IMR-90 (cell line): ENCODE measurements around the gene TMEM132A. TPM values are rescaled to one million over a fixed set of nuclear protein-coding genes. Genes with fewer than 3 reads are reported as not detected.

Experiments
- ATAC-seq: fragments of 200-7000 bp; cut with Tn5 transposase; 2 replicates; pipeline ENCODE4 v1.9.1; 2020; ENCODE audit warnings: low read depth, mild to moderate bottlenecking, moderate library complexity
- BruUV-seq: library from RNA; stranded (reverse); fragments of 400-500 nt; replicated peaks from 2 replicates; lab custom pipeline; 2021; lab: Mats Ljungman, UMichigan
- CTCF ChIA-PET: fragments of 300-600 bp; formaldehyde crosslinking; extraction: SDS; loops from one replicate; lab custom pipeline; 2021; ENCODE audit warnings: antibody characterized with exemption; lab: Yijun Ruan, JAX
- POLR2A ChIA-PET: fragments of 300-600 bp; sonication (Branson Sonifier 250); formaldehyde crosslinking; loops from one replicate; lab custom pipeline; 2022; ENCODE audit warnings: antibody characterized with exemption; ENCODE audit not compliant: unreplicated experiment; lab: Charles Lee
- DNase-seq: peaks from one replicate; pipeline ENCODE4 v3.0.0; 2013
- H2AFZ ChIP-seq: replicated peaks from 2 replicates; pipeline ENCODE3; 2013; ENCODE audit warnings: low read length, mild to moderate bottlenecking; ENCODE audit not compliant: poor library complexity
- H2AK5ac ChIP-seq: 2 replicates; pipeline ENCODE4 v1.6.1; 2013; ENCODE audit warnings: low read depth, low read length, inconsistent platforms
- H2AK9ac ChIP-seq: replicated peaks from 2 replicates; pipeline ENCODE3; 2013; ENCODE audit warnings: mild to moderate bottlenecking, low read depth, low read length, moderate library complexity; ENCODE audit not compliant: poor library complexity
- H2BK120ac ChIP-seq: 2 replicates; pipeline ENCODE4 v1.6.1; 2013; ENCODE audit warnings: low read depth, low read length, inconsistent platforms
- H2BK15ac ChIP-seq: 3 replicates; pipeline ENCODE4 v1.6.1; 2013; ENCODE audit warnings: low read depth, low read length, inconsistent platforms
- H2BK20ac ChIP-seq: 2 replicates; pipeline ENCODE4 v1.6.1; 2013; ENCODE audit warnings: low read depth, mild to moderate bottlenecking, inconsistent platforms, low read length, moderate library complexity
- H2BK5ac ChIP-seq: 2 replicates; pipeline ENCODE4 v1.6.1; 2013; ENCODE audit warnings: mild to moderate bottlenecking, low read depth, low read length, inconsistent platforms; ENCODE audit not compliant: poor library complexity, severe bottlenecking
- H3K14ac ChIP-seq: replicated peaks from 2 replicates; pipeline ENCODE4 v1.6.1; 2013; ENCODE audit warnings: low read depth, low read length, inconsistent platforms
- H3K18ac ChIP-seq: 2 replicates; pipeline ENCODE4 v1.6.1; 2013; ENCODE audit warnings: low read depth, low read length, control low read depth
- H3K23ac ChIP-seq: 2 replicates; pipeline ENCODE4 v1.6.1; 2013; ENCODE audit warnings: low read depth, low read length, inconsistent platforms
- H3K27ac ChIP-seq: 2 replicates; pipeline ENCODE4 v1.5.1; 2013; ENCODE audit warnings: mild to moderate bottlenecking, control low read depth, low read length; ENCODE audit not compliant: insufficient read depth
- H3K27me3 ChIP-seq: 2 replicates; pipeline ENCODE4 v1.6.1; 2013; ENCODE audit warnings: low read length; ENCODE audit not compliant: control insufficient read depth, insufficient read depth
- H3K36me3 ChIP-seq: 2 replicates; pipeline ENCODE4 v1.6.1; 2013; ENCODE audit warnings: low read length, mixed read lengths; ENCODE audit not compliant: control insufficient read depth, insufficient read depth
- H3K4ac ChIP-seq: 2 replicates; pipeline ENCODE4 v1.6.1; 2013; ENCODE audit warnings: low read depth, low read length, inconsistent platforms
- H3K4me1 ChIP-seq: 2 replicates; pipeline ENCODE4 v1.6.1; 2013; ENCODE audit warnings: low read length, mixed read lengths; ENCODE audit not compliant: control insufficient read depth, insufficient read depth
- H3K4me2 ChIP-seq: 2 replicates; pipeline ENCODE4 v1.6.1; 2013; ENCODE audit warnings: low read depth, mild to moderate bottlenecking, control low read depth, low read length, moderate library complexity
- H3K4me3 ChIP-seq: 2 replicates; pipeline ENCODE4 v1.5.1; 2013; ENCODE audit warnings: low read depth, mild to moderate bottlenecking, control low read depth, low read length, moderate library complexity; ENCODE audit not compliant: insufficient read depth
- H3K56ac ChIP-seq: 2 replicates; pipeline ENCODE4 v1.6.1; 2013; ENCODE audit warnings: low read length, inconsistent platforms; ENCODE audit not compliant: insufficient read depth; ENCODE audit errors: extremely low read depth
- H3K79me1 ChIP-seq, 2 experiments: 2 replicates each; pipeline ENCODE4 v1.6.1; 2013; ENCODE audit warnings: low read length in 2 of 2, inconsistent platforms in 1 of 2, low read depth in 1 of 2
- H3K9ac ChIP-seq: 2 replicates; pipeline ENCODE4 v1.6.1; 2013; ENCODE audit warnings: low read depth, low read length, control low read depth
- H3K9me1 ChIP-seq: 2 replicates; pipeline ENCODE4 v1.6.1; 2013; ENCODE audit warnings: low read length, inconsistent platforms; ENCODE audit not compliant: insufficient read depth
- H3K9me3 ChIP-seq: 2 replicates; pipeline ENCODE4 v1.6.1; 2013; ENCODE audit warnings: low read length; ENCODE audit not compliant: control insufficient read depth, insufficient read depth
- H4K20me1 ChIP-seq: 2 replicates; pipeline ENCODE4 v1.6.1; 2013; ENCODE audit warnings: low read length, inconsistent platforms; ENCODE audit not compliant: insufficient read depth
- H4K5ac ChIP-seq: 2 replicates; pipeline ENCODE4 v1.6.1; 2013; ENCODE audit warnings: mild to moderate bottlenecking, low read depth, low read length, control low read depth
- H4K8ac ChIP-seq, 2 experiments: 2 replicates each; pipeline ENCODE4 v1.6.1; 2013; ENCODE audit warnings: low read depth in 2 of 2, low read length in 2 of 2, control low read depth in 1 of 2, inconsistent platforms in 1 of 2
- H4K91ac ChIP-seq: 2 replicates; pipeline ENCODE4 v1.6.1; 2013; ENCODE audit warnings: low read depth, low read length, inconsistent platforms; ENCODE audit not compliant: insufficient read depth
- BHLHE40 ChIP-seq: fragments of 150-350 bp; IDR thresholded peaks from 2 replicates; pipeline ENCODE4 v1.6.1; 2016; ENCODE audit warnings: mild to moderate bottlenecking, low read depth, low read length
- CEBPB ChIP-seq: IDR thresholded peaks from 2 replicates; pipeline ENCODE4 v1.6.1; 2012; ENCODE audit warnings: low read depth, low read length, improper control_type of control experiment
- CHD1 ChIP-seq: IDR thresholded peaks from 2 replicates; pipeline ENCODE4 v1.6.1; 2012; ENCODE audit warnings: low read depth, low read length, improper control_type of control experiment
- FOS ChIP-seq: fragments of 150-350 bp; IDR thresholded peaks from 2 replicates; pipeline ENCODE4 v1.6.1; 2016; ENCODE audit warnings: low read depth, low read length
- MAFK ChIP-seq: IDR thresholded peaks from 2 replicates; pipeline ENCODE4 v1.6.1; 2012; ENCODE audit warnings: low read depth, low read length, improper control_type of control experiment
- MAZ ChIP-seq: IDR thresholded peaks from 2 replicates; pipeline ENCODE4 v1.6.1; 2012; ENCODE audit warnings: low read depth, mild to moderate bottlenecking, low read length, improper control_type of control experiment, moderate library complexity, borderline replicate concordance
- MXI1 ChIP-seq: IDR thresholded peaks from 2 replicates; pipeline ENCODE4 v1.6.1; 2012; ENCODE audit warnings: low read depth, mild to moderate bottlenecking, low read length, moderate library complexity, borderline replicate concordance
- NFE2L2 ChIP-seq: fragments of 150-350 bp; IDR thresholded peaks from 2 replicates; pipeline ENCODE4 v1.6.1; 2016; ENCODE audit warnings: low read depth, mild to moderate bottlenecking, low read length
- RAD21 ChIP-seq: IDR thresholded peaks from 2 replicates; pipeline ENCODE4 v1.6.1; 2012; ENCODE audit warnings: low read length, improper control_type of control experiment
- RCOR1 ChIP-seq: IDR thresholded peaks from 2 replicates; pipeline ENCODE4 v1.6.1; 2012; ENCODE audit warnings: mild to moderate bottlenecking, low read length, improper control_type of control experiment; ENCODE audit not compliant: insufficient replicate concordance
- RFX5 ChIP-seq: IDR thresholded peaks from 2 replicates; pipeline ENCODE4 v1.8.0; 2012; ENCODE audit warnings: low read depth, mild to moderate bottlenecking, low read length, moderate library complexity
- SMC3 ChIP-seq: fragments of 150-350 bp; IDR thresholded peaks from 2 replicates; pipeline ENCODE4 v1.6.1; 2016; ENCODE audit warnings: low read depth, mild to moderate bottlenecking, antibody characterized with exemption, low read length, moderate library complexity
- WGBS, 2 experiments: methylation state at CpG; one replicate each; pipeline versions ENCODE4 v1.1.5 to v1.1.7; 2013; ENCODE audit warnings: missing lambda C conversion rate in 2 of 2; ENCODE audit not compliant: insufficient read length in 1 of 2; ENCODE audit errors: extremely low coverage in 2 of 2; 5-methylcytosine and 5-hydroxymethylcytosine counted together
- dilution Hi-C: fragments of 300-500 bp; cut with HindIII; formaldehyde crosslinking; loops from one replicate; pipeline ENCODE4 v1.14.3; 2018; ENCODE audit warnings: low sequenced_read_pairs; ENCODE audit not compliant: unreplicated experiment
- in situ Hi-C: fragments of 300-500 bp; cut with MboI; formaldehyde crosslinking; loops from 3 replicates; pipeline ENCODE4 v1.14.3; 2019; ENCODE audit warnings: low sequenced_read_pairs, inconsistent platforms, mixed read lengths
- intact Hi-C: fragments of 100-400 bp; cut with micrococcal nuclease; formaldehyde crosslinking; loops from 2 replicates; pipeline ENCODE4 v1.10.0; 2022
- polyA plus RNA-seq, 3 experiments: library from polyadenylated mRNA; depleted of rRNA; stranded (reverse); fragments of >200 nt; gene quantifications; 2 replicates each; pipeline ENCODE4 v1.2.3, GENCODE V29; 2012; ENCODE audit warnings: low replicate concordance in 1 of 3
- total RNA-seq: library from RNA; depleted of rRNA; stranded (reverse); fragments of >200 nt; gene quantifications from 2 replicates; pipeline ENCODE4 v1.2.3, GENCODE V29; 2012
- TF ChIP-seq, protein P1 (sequence below): conservative IDR thresholded peaks from 2 replicates; pipeline ENCODE4 v1.5.1; 2012; ENCODE audit warnings: mild to moderate bottlenecking, low read depth, low read length, improper control_type of control experiment
- TF ChIP-seq, protein P2 (sequence below): fragments of 150-350 bp; IDR thresholded peaks from 2 replicates; pipeline ENCODE4 v1.6.1; 2017; ENCODE audit warnings: mild to moderate bottlenecking, antibody characterized with exemption, low read length, low read depth
- TF ChIP-seq, protein P3 (sequence below): fragments of 150-350 bp; IDR thresholded peaks from 2 replicates; pipeline ENCODE4 v1.6.1; 2016; ENCODE audit warnings: low read depth, mild to moderate bottlenecking, low read length, moderate library complexity, borderline replicate concordance

Gene TMEM132A
- total and polyA plus RNA-seq, 2 of the 4 experiments (the other 2 are of a cell fraction), result 7.7 to 64.2 TPM

DNA sequence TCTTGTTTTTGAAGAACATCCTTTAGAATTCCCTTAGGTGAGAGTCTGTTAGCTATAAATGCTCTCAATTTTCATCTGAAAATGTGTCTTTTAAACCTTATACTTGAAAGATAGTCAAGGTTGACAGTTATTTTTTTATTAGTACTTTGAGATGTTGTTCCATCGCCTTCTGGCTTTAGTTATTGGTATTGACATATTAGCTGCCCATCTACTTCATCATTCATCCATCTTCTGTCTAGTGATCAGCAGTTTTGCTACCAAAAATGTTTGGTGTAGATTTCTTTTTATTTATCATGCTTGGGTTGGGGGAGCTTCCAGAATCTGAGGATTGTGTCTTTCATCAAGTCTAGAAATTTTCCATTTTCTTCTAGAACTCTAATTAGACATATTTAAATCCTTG lies 44.0 kb downstream of the TMEM132A start:
- no peak overlapping the region for H2BK20ac ChIP-seq
- WGBS, 2 experiments, result no CpG with 5 or more reads among the region's 1 CpG
- ChIA-PET POLR2A (no interaction called here), CTCF (interaction anchor here (1.5 kb wide), 1 partner anchor 220 kb away, joined by 4 read pairs; no protein-coding TSS in a partner anchor)
- in situ Hi-C loops, result no loop called here
- H3K9me1 ChIP-seq, result no peaks in the 10 kb centered on the region; the same call in 1 of the 2 replicates
- H3K36me3 ChIP-seq, result no peaks in the 10 kb centered on the region
- no peak overlapping the region for H3K4ac ChIP-seq
- no peak overlapping the region for H3K4me2 ChIP-seq
- H4K91ac ChIP-seq, result no peak overlapping the region
- no peak overlapping the region for H2BK120ac ChIP-seq
- H3K56ac ChIP-seq, result no peak overlapping the region
- H3K27me3 ChIP-seq, result peaks cover 46% of the 10 kb centered on the region
- BruUV-seq, result no TSS peak
- no peak overlapping the region for H3K23ac ChIP-seq
- DNase-seq (no peak), ATAC-seq (no peak)
- no peaks in the 10 kb centered on the region; the same call in 1 of the 2 replicates for H3K9me3 ChIP-seq
- H2BK15ac ChIP-seq, result no peak overlapping the region
- no peak overlapping the region for H4K8ac ChIP-seq
- H2AFZ ChIP-seq, result no peak overlapping the region
- H4K5ac ChIP-seq, result no peak overlapping the region
- H3K18ac ChIP-seq, result no peak overlapping the region
- H3K9ac ChIP-seq, result no peak overlapping the region
- no peaks in the 10 kb centered on the region for H3K4me1 ChIP-seq
- no peak overlapping the region for H2AK9ac ChIP-seq
- H3K4me3 ChIP-seq, result no peak overlapping the region
- dilution Hi-C loops, result no loop called here
- no peaks in the 10 kb centered on the region for H4K20me1 ChIP-seq
- intact Hi-C loops, result loop anchor here (5.0 kb wide), 1 partner anchor 136 kb away; no protein-coding TSS in a partner anchor
- H3K27ac ChIP-seq, result no peak overlapping the region
- no peak overlapping the region for H2BK5ac ChIP-seq
- no peak overlapping the region for H3K14ac ChIP-seq
- no peaks in the 10 kb centered on the region for H3K79me1 ChIP-seq
- TF ChIP-seq, protein P1, sequence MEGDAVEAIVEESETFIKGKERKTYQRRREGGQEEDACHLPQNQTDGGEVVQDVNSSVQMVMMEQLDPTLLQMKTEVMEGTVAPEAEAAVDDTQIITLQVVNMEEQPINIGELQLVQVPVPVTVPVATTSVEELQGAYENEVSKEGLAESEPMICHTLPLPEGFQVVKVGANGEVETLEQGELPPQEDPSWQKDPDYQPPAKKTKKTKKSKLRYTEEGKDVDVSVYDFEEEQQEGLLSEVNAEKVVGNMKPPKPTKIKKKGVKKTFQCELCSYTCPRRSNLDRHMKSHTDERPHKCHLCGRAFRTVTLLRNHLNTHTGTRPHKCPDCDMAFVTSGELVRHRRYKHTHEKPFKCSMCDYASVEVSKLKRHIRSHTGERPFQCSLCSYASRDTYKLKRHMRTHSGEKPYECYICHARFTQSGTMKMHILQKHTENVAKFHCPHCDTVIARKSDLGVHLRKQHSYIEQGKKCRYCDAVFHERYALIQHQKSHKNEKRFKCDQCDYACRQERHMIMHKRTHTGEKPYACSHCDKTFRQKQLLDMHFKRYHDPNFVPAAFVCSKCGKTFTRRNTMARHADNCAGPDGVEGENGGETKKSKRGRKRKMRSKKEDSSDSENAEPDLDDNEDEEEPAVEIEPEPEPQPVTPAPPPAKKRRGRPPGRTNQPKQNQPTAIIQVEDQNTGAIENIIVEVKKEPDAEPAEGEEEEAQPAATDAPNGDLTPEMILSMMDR, result no peak
- TF ChIP-seq RCOR1 (no peak), MAFK (no peak), CHD1 (no peak), MAZ (no peak), MXI1 (no peak), NFE2L2 (no peak), CEBPB (no peak), BHLHE40 (no peak), FOS (no peak), SMC3 (no peak), RAD21 (no peak), RFX5 (no peak)
- TF ChIP-seq, protein P2, sequence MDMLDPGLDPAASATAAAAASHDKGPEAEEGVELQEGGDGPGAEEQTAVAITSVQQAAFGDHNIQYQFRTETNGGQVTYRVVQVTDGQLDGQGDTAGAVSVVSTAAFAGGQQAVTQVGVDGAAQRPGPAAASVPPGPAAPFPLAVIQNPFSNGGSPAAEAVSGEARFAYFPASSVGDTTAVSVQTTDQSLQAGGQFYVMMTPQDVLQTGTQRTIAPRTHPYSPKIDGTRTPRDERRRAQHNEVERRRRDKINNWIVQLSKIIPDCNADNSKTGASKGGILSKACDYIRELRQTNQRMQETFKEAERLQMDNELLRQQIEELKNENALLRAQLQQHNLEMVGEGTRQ, result no peak
- TF ChIP-seq, protein P3, sequence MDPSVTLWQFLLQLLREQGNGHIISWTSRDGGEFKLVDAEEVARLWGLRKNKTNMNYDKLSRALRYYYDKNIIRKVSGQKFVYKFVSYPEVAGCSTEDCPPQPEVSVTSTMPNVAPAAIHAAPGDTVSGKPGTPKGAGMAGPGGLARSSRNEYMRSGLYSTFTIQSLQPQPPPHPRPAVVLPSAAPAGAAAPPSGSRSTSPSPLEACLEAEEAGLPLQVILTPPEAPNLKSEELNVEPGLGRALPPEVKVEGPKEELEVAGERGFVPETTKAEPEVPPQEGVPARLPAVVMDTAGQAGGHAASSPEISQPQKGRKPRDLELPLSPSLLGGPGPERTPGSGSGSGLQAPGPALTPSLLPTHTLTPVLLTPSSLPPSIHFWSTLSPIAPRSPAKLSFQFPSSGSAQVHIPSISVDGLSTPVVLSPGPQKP, result no peak
- H2AK5ac ChIP-seq, result no peak overlapping the region
